H1 (cell line): Measurements from ENCODE around the gene KHDRBS1. TPM values are rescaled to one million over a fixed set of nuclear protein-coding genes. Genes with fewer than 3 reads are reported as not detected.
"Not testable (repeated sequence)": the region's sequence is repeated elsewhere in the genome, so short reads cannot be mapped to it uniquely, and the experiment has no call there.

Experiments
- CTCF ChIA-PET: fragments of 300-600 bp; sonication (Branson Sonifier 250); formaldehyde crosslinking; loops from one replicate; lab custom pipeline; 2021; ENCODE audit not compliant: partially characterized antibody; lab: Charles Lee
- POLR2A ChIA-PET: fragments of 300-600 bp; sonication (Branson Sonifier 250); formaldehyde crosslinking; loops from one replicate; lab custom pipeline; 2021; ENCODE audit warnings: inconsistent platforms; ENCODE audit not compliant: partially characterized antibody; lab: Charles Lee
- DNase-seq, 2 experiments: peaks; one replicate each; pipeline versions ENCODE4 v3.0.0 to v3.0.0-alpha.2; 2010 to 2022; ENCODE audit warnings: low spot score in 2 of 2, low read depth in 1 of 2, mixed read lengths in 1 of 2
- FAIRE-seq: peaks from 2 replicates; lab custom pipeline; 2011; peaks lifted over from hg19 to GRCh38; lab: Jason Lieb, UNC
- H2AFZ ChIP-seq: 2 replicates; pipeline ENCODE4 v1.8.1; 2012; ENCODE audit warnings: low read length, inconsistent platforms
- H2AK5ac ChIP-seq: 2 replicates; pipeline ENCODE4 v1.6.1; 2013; ENCODE audit warnings: low read depth, low read length
- H2BK120ac ChIP-seq: replicated peaks from 2 replicates; pipeline ENCODE3; 2013; ENCODE audit warnings: low read depth, low read length, inconsistent platforms
- H2BK12ac ChIP-seq: 2 replicates; pipeline ENCODE4 v1.6.1; 2013; ENCODE audit warnings: low read depth, low read length
- H2BK15ac ChIP-seq: 2 replicates; pipeline ENCODE4 v1.6.1; 2013; ENCODE audit warnings: low read length
- H2BK20ac ChIP-seq: 2 replicates; pipeline ENCODE4 v1.6.1; 2013; ENCODE audit warnings: low read length
- H2BK5ac ChIP-seq: 2 replicates; pipeline ENCODE4 v1.6.1; 2013; ENCODE audit warnings: low read depth, low read length
- H3K14ac ChIP-seq: 2 replicates; pipeline ENCODE4 v1.6.1; 2013; ENCODE audit warnings: inconsistent platforms; ENCODE audit not compliant: insufficient read length
- H3K18ac ChIP-seq: 2 replicates; pipeline ENCODE4 v1.6.1; 2013; ENCODE audit warnings: low read length; ENCODE audit errors: extremely low read depth
- H3K23ac ChIP-seq: 2 replicates; pipeline ENCODE4 v1.6.1; 2013; ENCODE audit warnings: inconsistent platforms; ENCODE audit not compliant: insufficient read length
- H3K23me2 ChIP-seq: 2 replicates; pipeline ENCODE4 v1.6.1; 2013; ENCODE audit warnings: low read depth, low read length
- H3K27ac ChIP-seq: 2 replicates; pipeline ENCODE4 v1.6.1; 2011; ENCODE audit warnings: low read depth, low read length, inconsistent platforms
- H3K27me3 ChIP-seq, 4 experiments: replicated peaks in 1 of 4; 1 replicate in 1 of 4; 2 replicates in 3 of 4; pipeline versions ENCODE4 v1.6.1 to v1.8.1; 2011 to 2013; ENCODE audit warnings: low read length in 3 of 4, mild to moderate bottlenecking in 3 of 4, inconsistent platforms in 2 of 4, mixed read lengths in 2 of 4, moderate library complexity in 1 of 4; ENCODE audit not compliant: control insufficient read depth in 3 of 4, insufficient read depth in 3 of 4; ENCODE audit errors: extremely low read depth in 1 of 4
- H3K36me3 ChIP-seq, 4 experiments: 2 replicates each; pipeline versions ENCODE4 v1.6.1 to v1.8.1; 2011 to 2013; ENCODE audit warnings: mild to moderate bottlenecking in 4 of 4, low read length in 3 of 4, moderate library complexity in 2 of 4, control low read depth in 1 of 4, inconsistent platforms in 1 of 4; ENCODE audit not compliant: insufficient read depth in 4 of 4, control insufficient read depth in 2 of 4
- H3K4ac ChIP-seq: replicated peaks from 2 replicates; pipeline ENCODE3; 2013; ENCODE audit warnings: low read length, low read depth, mixed read lengths, inconsistent platforms; ENCODE audit not compliant: insufficient read length
- H3K4me1 ChIP-seq, 4 experiments: replicated peaks in 1 of 4; 1 replicate in 1 of 4; 2 replicates in 3 of 4; pipeline versions ENCODE4 v1.6.1 to v1.8.1; 2011 to 2013; ENCODE audit warnings: low read length in 3 of 4, inconsistent platforms in 2 of 4, mixed read lengths in 1 of 4; ENCODE audit not compliant: insufficient read depth in 4 of 4, control insufficient read depth in 3 of 4
- H3K4me2 ChIP-seq, 2 experiments: 2 replicates each; pipeline versions ENCODE4 v1.6.1 to v1.8.1; 2011 to 2013; ENCODE audit warnings: low read depth in 2 of 2, low read length in 2 of 2, control low read depth in 1 of 2, inconsistent platforms in 1 of 2, mild to moderate bottlenecking in 1 of 2; ENCODE audit not compliant: insufficient read depth in 1 of 2
- H3K4me3 ChIP-seq, 4 experiments: fragments of 200-600, 300-600 bp in 1 of 4; sonication (generic), shearing (Covaris generic), sonication (Bioruptor Twin) in 1 of 4; 2 replicates each; pipeline versions ENCODE4 v1.5.1 to v1.8.1; 2011 to 2016; ENCODE audit warnings: low read length in 4 of 4, low read depth in 3 of 4, control low read depth in 2 of 4, inconsistent platforms in 2 of 4, mild to moderate bottlenecking in 2 of 4, mixed read lengths in 1 of 4, moderate library complexity in 1 of 4; ENCODE audit not compliant: insufficient read depth in 2 of 4; ENCODE audit errors: extremely low read depth in 1 of 4
- H3K56ac ChIP-seq: replicated peaks from 2 replicates; pipeline ENCODE3; 2013; ENCODE audit warnings: low read depth, mild to moderate bottlenecking, mixed read lengths, low read length, inconsistent platforms; ENCODE audit not compliant: insufficient read length
- H3K79me1 ChIP-seq: 2 replicates; pipeline ENCODE4 v1.6.1; 2013; ENCODE audit warnings: low read depth, low read length, control low read depth
- H3K79me2 ChIP-seq, 2 experiments: 2 replicates each; pipeline versions ENCODE4 v1.6.1 to v1.8.1; 2012 to 2013; ENCODE audit warnings: low read length in 2 of 2, mild to moderate bottlenecking in 2 of 2, inconsistent platforms in 1 of 2; ENCODE audit not compliant: insufficient read depth in 2 of 2, control insufficient read depth in 1 of 2
- H3K9ac ChIP-seq, 4 experiments: replicated peaks in 1 of 4; 1 replicate in 1 of 4; 2 replicates in 3 of 4; pipeline versions ENCODE4 v1.6.1 to v1.8.1; 2011 to 2013; ENCODE audit warnings: low read depth in 3 of 4, low read length in 3 of 4, control low read depth in 2 of 4, mild to moderate bottlenecking in 2 of 4, moderate library complexity in 2 of 4, inconsistent platforms in 1 of 4; ENCODE audit errors: extremely low read depth in 1 of 4
- H3K9me3 ChIP-seq, 2 experiments: 2 replicates each; pipeline versions ENCODE4 v1.6.1 to v1.8.1; 2012 to 2013; ENCODE audit warnings: mild to moderate bottlenecking in 2 of 2, moderate library complexity in 2 of 2, control low read depth in 1 of 2, inconsistent platforms in 1 of 2, low read depth in 1 of 2, low read length in 1 of 2, mixed read lengths in 1 of 2; ENCODE audit not compliant: insufficient read depth in 2 of 2
- H4K20me1 ChIP-seq, 2 experiments: replicated peaks in 1 of 2; 2 replicates each; pipeline versions ENCODE3 to v1.8.1; 2011 to 2013; ENCODE audit warnings: inconsistent platforms in 2 of 2, low read length in 2 of 2, mild to moderate bottlenecking in 1 of 2; ENCODE audit not compliant: insufficient read depth in 2 of 2, control insufficient read depth in 1 of 2
- H4K5ac ChIP-seq: 2 replicates; pipeline ENCODE4 v1.6.1; 2013; ENCODE audit warnings: low read length, low read depth, mixed read lengths, inconsistent platforms; ENCODE audit not compliant: insufficient read length
- H4K8ac ChIP-seq: 2 replicates; pipeline ENCODE4 v1.8.0; 2013; ENCODE audit warnings: mild to moderate bottlenecking, moderate library complexity, low read length, inconsistent platforms; ENCODE audit not compliant: insufficient read depth; ENCODE audit errors: extremely low read depth
- H4K91ac ChIP-seq: replicated peaks from 2 replicates; pipeline ENCODE3; 2013; ENCODE audit warnings: low read length, mixed read lengths, inconsistent platforms; ENCODE audit not compliant: insufficient read length
- WGBS, 2 experiments: shearing (Covaris generic) in 1 of 2; methylation state at CpG; one replicate each; pipeline versions ENCODE4 v1.1.6 to v1.1.7; 2013 to 2015; ENCODE audit warnings: low lambda C conversion rate in 2 of 2, mixed read lengths in 2 of 2, inconsistent platforms in 1 of 2, low coverage in 1 of 2, missing lambda C conversion rate in 1 of 2; ENCODE audit not compliant: insufficient replicate concordance in 2 of 2, insufficient coverage in 1 of 2, insufficient read length in 1 of 2; ENCODE audit errors: extremely low coverage in 1 of 2, missing lambda C conversion rate in 1 of 2; 5-methylcytosine and 5-hydroxymethylcytosine counted together
- polyA plus RNA-seq, 7 experiments: library from polyadenylated mRNA; depleted of rRNA in 3 of 7; stranded (reverse) in 5 of 7; unstranded in 2 of 7; fragments of >200 nt in 5 of 7; fragments of 200-250 nt in 2 of 7; gene quantifications; 1 replicate in 5 of 7; 2 replicates in 1 of 7; 4 replicates in 1 of 7; pipeline versions ENCODE4 v1.2.1 to v1.2.3, GENCODE V29; 2011 to 2013; ENCODE audit warnings: missing spikeins in 2 of 7, mixed read lengths in 2 of 7
- total RNA-seq: library from RNA; stranded (reverse); fragmentation: NEBNext Ultra II Directional; extraction: Animal tissue kit (Norgen Biotek cat#: 25700); gene quantifications from 2 replicates; pipeline ENCODE4 v1.2.1, GENCODE V29; 2021

KHDRBS1 gene
- total and polyA plus RNA-seq, 2 of the 8 experiments (the other 6 are each of a cell fraction or from before 2014, with no cell fraction given) = 53.8 to 284 TPM

DNA sequence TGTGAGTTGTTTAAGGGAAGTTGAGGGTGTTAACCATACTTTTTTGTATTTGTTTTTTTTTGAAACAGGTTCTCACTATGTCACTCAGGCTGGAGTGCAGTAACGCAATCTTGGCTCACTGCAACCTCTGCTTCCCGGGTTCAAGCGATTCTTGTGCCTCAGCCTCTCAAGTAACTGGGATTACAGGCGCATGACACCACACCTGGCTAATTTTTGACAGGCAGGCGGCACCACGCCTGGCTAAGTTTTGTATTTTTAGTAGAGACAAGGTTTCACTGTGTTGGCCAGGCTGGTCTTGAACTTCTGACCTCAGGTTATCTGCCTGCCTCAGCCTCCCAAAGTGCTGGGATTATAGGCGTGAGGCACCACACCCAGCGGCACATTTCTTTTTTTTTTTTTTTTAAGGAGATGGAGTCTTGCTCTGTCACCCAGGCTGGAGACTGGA is 7.9 kb downstream of the KHDRBS1 start:
- H4K91ac ChIP-seq, H3K27me3 ChIP-seq, H3K4me3 ChIP-seq, H3K23ac ChIP-seq, H3K4me2 ChIP-seq, H3K9ac ChIP-seq, H2AFZ ChIP-seq, H4K8ac ChIP-seq, H2BK15ac ChIP-seq, H3K9me3 ChIP-seq, H2AK5ac ChIP-seq, H3K4me1 ChIP-seq, FAIRE-seq, H2BK12ac ChIP-seq, H3K79me1 ChIP-seq, H3K56ac ChIP-seq, H3K14ac ChIP-seq, H2BK120ac ChIP-seq, H2BK20ac ChIP-seq, H3K4ac ChIP-seq, H2BK5ac ChIP-seq, H3K18ac ChIP-seq, H3K27ac ChIP-seq, H4K5ac ChIP-seq, H3K23me2 ChIP-seq, DNase-seq: not testable (repeated sequence)
- 87% methylated on average over 7 of the region's 8 CpGs; no CpG with 5 or more reads in 1 of the 2 experiments for WGBS, 2 experiments
- ChIA-PET CTCF (interaction anchor here (0.7 kb wide), 2 partner anchors 36 to 371 kb away, joined by 3 read pairs; no protein-coding TSS in a partner anchor), POLR2A (interaction anchor here (1.4 to 1.5 kb wide), 2 partner anchors 13 to 52 kb away, joined by 3 read pairs; partner anchors contain the start of gene TMEM39B)
- Histone ChIP-seq H3K79me2 (peaks cover 59 to 99% of the 10 kb centered on the region in 2 experiments), H3K36me3 (peaks cover 3 to 21% (median 6%) of the 10 kb centered on the region in 4 experiments; a peak in 4 of 8 replicates), H4K20me1 (peaks cover 17 to 28% of the 10 kb centered on the region in 2 experiments)
